PC-9 (cell line): ENCODE measurements around the gene SLC30A1.

Experiments
- CTCF ChIP-seq: fragments of 200-600 bp; sonication (generic); conservative IDR thresholded peaks from 2 replicates; pipeline ENCODE4 v1.6.1; 2017; ENCODE audit warnings: mixed run types, antibody characterized with exemption, mild to moderate bottlenecking, moderate library complexity
- EZH2 ChIP-seq: fragments of 200-600 bp; sonication (generic); IDR thresholded peaks from 2 replicates; pipeline ENCODE4 v1.8.0; 2017; ENCODE audit warnings: antibody characterized with exemption, low read depth

- TF ChIP-seq CTCF (no peak), EZH2 (no peak)
Observed at GRCh38 chr1:211605603-211606331, 26.8 kb upstream of the SLC30A1 start.
